ENCODE measurements around the gene MEGF11.

- TF ChIP-seq, protein P1, sequence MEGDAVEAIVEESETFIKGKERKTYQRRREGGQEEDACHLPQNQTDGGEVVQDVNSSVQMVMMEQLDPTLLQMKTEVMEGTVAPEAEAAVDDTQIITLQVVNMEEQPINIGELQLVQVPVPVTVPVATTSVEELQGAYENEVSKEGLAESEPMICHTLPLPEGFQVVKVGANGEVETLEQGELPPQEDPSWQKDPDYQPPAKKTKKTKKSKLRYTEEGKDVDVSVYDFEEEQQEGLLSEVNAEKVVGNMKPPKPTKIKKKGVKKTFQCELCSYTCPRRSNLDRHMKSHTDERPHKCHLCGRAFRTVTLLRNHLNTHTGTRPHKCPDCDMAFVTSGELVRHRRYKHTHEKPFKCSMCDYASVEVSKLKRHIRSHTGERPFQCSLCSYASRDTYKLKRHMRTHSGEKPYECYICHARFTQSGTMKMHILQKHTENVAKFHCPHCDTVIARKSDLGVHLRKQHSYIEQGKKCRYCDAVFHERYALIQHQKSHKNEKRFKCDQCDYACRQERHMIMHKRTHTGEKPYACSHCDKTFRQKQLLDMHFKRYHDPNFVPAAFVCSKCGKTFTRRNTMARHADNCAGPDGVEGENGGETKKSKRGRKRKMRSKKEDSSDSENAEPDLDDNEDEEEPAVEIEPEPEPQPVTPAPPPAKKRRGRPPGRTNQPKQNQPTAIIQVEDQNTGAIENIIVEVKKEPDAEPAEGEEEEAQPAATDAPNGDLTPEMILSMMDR (IDR thresholded peaks at IDR 0.05; ENCODE audit: insufficient read depth, low read length) = no peak
- no peak for TF ChIP-seq POLR2AphosphoS5 (IDR thresholded peaks at IDR 0.05; ENCODE audit: low read depth)
- TF ChIP-seq, protein P2, sequence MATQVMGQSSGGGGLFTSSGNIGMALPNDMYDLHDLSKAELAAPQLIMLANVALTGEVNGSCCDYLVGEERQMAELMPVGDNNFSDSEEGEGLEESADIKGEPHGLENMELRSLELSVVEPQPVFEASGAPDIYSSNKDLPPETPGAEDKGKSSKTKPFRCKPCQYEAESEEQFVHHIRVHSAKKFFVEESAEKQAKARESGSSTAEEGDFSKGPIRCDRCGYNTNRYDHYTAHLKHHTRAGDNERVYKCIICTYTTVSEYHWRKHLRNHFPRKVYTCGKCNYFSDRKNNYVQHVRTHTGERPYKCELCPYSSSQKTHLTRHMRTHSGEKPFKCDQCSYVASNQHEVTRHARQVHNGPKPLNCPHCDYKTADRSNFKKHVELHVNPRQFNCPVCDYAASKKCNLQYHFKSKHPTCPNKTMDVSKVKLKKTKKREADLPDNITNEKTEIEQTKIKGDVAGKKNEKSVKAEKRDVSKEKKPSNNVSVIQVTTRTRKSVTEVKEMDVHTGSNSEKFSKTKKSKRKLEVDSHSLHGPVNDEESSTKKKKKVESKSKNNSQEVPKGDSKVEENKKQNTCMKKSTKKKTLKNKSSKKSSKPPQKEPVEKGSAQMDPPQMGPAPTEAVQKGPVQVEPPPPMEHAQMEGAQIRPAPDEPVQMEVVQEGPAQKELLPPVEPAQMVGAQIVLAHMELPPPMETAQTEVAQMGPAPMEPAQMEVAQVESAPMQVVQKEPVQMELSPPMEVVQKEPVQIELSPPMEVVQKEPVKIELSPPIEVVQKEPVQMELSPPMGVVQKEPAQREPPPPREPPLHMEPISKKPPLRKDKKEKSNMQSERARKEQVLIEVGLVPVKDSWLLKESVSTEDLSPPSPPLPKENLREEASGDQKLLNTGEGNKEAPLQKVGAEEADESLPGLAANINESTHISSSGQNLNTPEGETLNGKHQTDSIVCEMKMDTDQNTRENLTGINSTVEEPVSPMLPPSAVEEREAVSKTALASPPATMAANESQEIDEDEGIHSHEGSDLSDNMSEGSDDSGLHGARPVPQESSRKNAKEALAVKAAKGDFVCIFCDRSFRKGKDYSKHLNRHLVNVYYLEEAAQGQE (IDR thresholded peaks at IDR 0.05; ENCODE audit: insufficient replicate concordance, low read depth) = no peak
These were observed 235.1 kb downstream of the MEGF11 start for GRCh38 chr15:66018488-66018797.
